GM19468 (cell line): Measurements from ENCODE around the gene S100A5.
"Not testable (repeated sequence)": the region's sequence is repeated elsewhere in the genome, so short reads cannot be mapped to it uniquely, and the experiment has no call there.

Experiments
- ATAC-seq: cut with Tn5 transposase; IDR thresholded peaks from one replicate; pipeline ENCODE4 v1.9.1; 2021; ENCODE audit warnings: mild to moderate bottlenecking, moderate library complexity, moderate number of reproducible peaks; ENCODE audit not compliant: unreplicated experiment; ENCODE audit errors: extremely low read depth

The S100A5 gene

GRCh38 chr1:153535242-153536011 is 5.3 kb downstream of the S100A5 start, which contains the start of gene S100A6:
Gene S100A6 (minus strand): TSS chr1:153535991. CDS start chr1:153535339, 652 bp downstream.
- ATAC-seq, result no peak

DNA sequence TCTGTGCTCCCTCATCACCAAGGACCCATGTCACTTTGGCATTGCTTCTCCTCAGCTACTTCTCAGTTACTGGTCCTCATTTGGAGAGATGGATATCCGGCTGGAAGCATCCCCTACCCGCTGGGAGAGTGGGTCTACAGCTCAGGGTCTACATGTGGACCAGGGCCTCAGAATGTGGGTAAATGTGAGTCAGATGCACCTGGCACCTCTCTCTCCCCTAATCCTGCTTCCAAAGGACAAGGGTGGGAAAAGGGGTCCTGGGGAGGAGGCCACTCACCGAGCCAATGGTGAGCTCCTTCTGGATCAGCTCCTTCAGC is 5.9 kb downstream of the S100A5 start:
- ATAC-seq, result no peak

- ATAC-seq, result no peak
Measured at GRCh38 chr1:153534226-153534924, 6.4 kb downstream of the S100A5 start.

DNA sequence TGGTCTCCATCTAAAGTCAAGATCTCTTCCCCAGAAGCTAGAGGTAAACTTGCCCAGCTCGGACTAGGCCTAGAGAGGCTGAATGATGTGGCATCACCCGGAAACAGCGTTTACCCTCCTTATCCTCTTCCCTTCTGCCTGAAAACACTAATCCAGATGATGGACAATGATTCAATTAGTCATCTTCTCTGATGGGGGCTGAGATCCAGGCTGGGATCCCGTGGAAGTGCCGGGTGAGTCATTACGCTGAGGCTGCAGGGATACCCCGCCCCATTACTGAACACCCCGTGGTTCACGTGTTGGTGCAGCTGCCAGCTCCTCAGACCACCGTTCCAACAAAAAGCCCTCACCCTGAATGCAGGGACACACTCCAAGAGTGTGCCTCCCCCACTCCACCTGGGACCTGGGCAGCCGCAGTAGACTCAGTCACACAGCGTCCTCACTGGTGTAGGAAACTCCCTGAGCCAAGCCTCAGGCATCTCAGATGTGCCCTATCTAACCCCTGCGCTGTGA is 7.0 kb downstream of the S100A5 start:
- no peak for ATAC-seq

GRCh38 chr1:153532769-153533599 is 7.8 kb downstream of the S100A5 start:
- no peak for ATAC-seq

GRCh38 chr1:153532181-153532580 is 8.6 kb downstream of the S100A5 start:
- no peak for ATAC-seq

- no peak for ATAC-seq
Measured at GRCh38 chr1:153531638-153532037, 9.1 kb downstream of the S100A5 start.

DNA sequence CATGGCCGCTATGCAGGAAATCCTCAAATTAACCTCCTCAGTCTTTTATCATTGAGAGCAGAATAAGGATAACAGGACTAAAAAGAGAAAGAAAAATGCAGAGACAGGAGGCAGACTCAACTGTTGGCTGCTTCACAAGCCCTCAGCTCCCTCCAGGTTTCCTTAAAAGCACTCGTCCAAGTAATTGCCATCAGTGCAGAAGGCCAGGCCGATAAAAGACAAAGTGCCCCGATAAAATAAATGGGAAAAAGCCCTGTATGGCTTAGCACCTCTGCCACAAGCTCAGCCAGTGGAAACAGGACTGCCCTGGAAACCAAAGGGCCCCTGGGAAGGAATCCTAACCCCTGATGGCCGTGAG is 13.1 kb downstream of the S100A5 start:
- no peak for ATAC-seq

DNA sequence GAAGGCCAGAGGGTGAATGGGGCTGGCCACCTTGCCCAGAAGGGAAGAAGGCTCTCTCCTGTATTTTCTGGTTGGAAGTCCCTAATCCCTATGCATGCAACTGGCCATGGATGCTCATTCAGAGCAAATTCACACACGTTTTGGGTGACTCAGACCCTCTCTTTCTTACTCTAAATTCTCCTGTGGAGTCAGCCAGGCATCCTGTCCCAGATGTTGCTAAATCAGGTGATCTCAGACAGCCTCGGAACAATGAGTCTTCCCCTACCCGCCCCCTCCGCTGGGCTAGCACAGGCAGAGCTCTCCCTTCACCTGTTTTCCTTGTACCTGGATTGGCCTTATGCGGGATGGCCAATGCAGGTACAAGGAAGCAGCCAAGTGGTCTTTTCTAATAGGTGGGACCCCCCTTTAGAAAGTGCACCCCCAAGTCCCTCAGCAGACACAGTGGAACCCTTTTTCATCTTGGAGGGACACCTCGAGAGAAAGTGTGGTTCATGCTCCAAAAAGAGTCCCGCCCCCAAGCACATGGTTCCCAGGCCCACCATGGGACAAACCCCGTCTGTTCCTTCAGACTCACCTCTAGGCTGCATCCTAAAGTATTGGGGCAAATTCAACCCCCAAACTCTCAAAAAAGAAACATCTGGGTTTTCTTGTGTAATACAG is 13.6 kb downstream of the S100A5 start:
- no peak for ATAC-seq

- ATAC-seq, result no peak
Measured at GRCh38 chr1:153526132-153526543, 14.6 kb downstream of the S100A5 start.

DNA sequence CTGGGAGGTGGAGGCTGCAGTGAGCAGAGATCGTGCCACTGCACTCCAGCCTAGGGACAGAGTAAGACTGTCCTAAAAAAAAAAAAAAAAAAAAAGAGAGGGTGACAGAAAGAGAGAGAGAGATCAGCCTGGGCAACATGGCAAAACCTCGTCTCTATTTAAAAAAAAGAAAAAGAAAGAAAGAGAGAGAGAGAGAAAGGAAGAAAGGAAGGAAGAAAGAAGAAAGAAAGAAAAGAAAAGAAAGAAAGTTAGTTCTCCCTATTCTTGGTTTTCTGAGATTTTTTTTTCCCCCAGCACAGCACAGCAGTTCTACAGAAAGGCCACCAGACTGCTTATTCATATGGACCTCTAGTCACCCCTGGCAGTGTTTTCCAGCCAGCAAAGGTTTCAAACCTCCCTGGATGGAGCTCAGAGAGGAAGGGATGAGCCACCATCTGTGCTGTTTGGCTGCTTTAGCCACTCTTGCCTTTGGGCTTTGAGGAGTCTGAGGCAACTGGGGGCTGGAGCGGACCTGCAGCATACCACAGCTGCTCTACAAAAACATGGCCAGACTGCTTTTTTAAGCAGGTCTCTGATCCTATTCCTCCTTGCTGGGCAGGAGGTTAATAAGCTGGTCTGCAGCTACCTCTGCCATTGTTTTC is 15.5 kb downstream of the S100A5 start:
- no peak for ATAC-seq

DNA sequence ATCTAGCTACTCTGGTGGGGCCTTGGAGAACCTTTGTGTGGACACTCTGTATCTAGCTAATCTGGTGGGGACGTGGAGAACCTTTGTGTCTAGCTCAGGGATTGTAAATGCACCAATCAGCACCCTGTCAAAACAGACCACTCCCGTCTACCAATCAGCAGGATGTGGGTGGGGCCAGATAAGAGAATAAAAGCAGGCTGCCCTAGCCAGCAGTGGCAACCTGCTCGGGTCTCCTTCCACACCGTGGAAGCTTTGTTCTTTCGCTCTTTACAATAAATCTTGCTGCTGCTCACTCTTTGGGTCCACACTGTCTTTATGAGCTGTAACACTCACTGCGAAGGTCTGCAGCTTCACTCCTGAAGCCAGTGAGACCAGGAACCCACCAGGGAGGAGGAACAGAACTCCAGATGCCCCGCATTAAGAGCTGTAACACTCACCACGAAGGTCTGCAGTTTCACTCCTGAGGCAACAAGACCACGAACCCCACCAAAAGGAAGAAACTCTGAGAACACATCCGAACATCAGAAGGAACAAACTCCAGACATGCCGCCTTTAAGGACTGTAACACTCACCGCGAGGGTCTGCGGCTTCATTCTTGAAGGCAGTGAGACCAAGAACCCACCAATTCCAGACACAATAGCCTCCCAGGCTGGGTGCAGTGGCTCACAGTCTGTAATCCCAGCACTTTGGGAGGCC is 18.2 kb downstream of the S100A5 start:
- ATAC-seq, result not testable (repeated sequence)

DNA sequence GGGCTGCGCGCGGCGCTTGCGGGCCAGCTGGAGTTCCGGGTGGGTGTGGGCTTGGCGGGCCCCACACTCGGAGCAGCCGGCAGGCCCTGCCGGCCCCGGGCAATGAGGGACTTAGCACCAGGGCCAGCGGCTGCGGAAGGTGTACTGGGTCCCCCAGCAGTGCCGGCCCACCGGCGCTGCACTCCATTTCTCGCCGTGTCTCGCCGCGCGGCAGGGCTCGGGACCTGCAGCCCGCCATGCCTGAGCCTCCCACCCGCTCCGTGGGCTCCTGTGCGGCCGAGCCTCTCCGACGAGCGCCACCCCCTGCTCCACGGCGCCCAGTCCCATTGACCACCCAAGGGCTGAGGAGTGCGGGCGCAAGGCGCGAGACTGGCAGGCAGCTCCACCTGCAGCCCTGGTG is 18.9 kb downstream of the S100A5 start:
- ATAC-seq, result not testable (repeated sequence)

GRCh38 chr1:153520818-153521476 is 19.8 kb downstream of the S100A5 start:
- ATAC-seq, result no peak

- not testable (repeated sequence) for ATAC-seq
Measured at GRCh38 chr1:153520137-153520691, 20.5 kb downstream of the S100A5 start.

GRCh38 chr1:153519242-153519641 is 21.5 kb downstream of the S100A5 start:
- no peak for ATAC-seq

DNA sequence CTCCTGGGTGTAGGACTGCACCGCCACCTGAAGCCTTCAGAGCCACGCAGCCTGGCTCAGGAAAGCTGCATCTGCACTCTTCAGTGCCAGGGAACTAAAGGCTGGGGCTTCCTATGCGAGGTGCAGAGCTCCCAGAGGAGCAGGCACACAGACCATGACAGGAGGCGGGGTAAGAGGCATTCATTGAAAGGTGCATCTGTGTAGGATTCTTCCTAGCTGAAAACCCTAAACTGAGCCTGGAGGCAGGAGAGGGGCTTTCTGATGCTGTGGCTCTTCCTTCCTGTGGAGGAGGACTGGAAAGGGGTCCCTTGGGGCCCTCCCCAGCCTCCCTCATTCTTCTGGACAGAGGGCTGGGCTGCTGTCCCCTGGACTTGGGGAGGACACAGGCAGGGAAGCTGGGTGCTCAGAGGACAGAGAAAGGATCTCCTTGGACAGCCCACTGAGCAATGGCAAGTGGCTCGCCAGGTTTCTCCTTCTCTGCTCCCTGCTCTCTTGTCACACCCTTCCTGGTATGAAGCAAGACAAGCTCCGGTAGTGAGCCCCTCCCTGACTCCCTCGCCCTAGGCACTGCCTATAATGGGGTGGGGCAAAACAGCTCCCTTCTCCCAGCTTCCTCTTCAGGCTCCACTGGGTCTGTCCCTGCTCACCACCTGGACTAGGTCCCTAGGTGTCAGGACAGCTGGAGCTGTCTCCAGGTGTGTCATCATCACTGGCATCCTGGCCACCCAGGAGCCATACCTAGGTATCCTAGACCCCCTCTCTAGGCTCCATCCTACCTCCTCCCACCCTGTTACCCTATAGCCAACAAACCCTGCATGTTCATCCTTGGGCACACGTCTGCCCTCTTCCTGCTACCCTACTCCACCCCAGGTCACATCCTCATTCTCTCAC is 25.0 kb downstream of the S100A5 start:
- ATAC-seq, result no peak
